RWPE1 (cell line): Measurements from ENCODE around the gene THAP3.
A peak's percentile ranks its signal among the peaks of the same experiment; 100 is the strongest.

Source experiments
- CTCF ChIA-PET: fragments of 350-600 bp; sonication (Branson Sonifier 250); formaldehyde crosslinking; extraction: SDS; loops from one replicate; lab custom pipeline; 2021; lab: Yijun Ruan, JAX
- POLR2A ChIA-PET: fragments of 400-600 bp; formaldehyde crosslinking; extraction: SDS; loops from one replicate; lab custom pipeline; 2020; ENCODE audit warnings: antibody characterized with exemption; ENCODE audit not compliant: low non-redundant PET; lab: Yijun Ruan, JAX
- DNase-seq: peaks from one replicate; pipeline ENCODE4 v3.0.0; 2012; ENCODE audit warnings: low spot score
- H3K27ac ChIP-seq: fragments of 450-650 bp; 2 replicates; pipeline ENCODE4 v1.5.1; 2017
- CTCF ChIP-seq: fragments of 450-650 bp; conservative IDR thresholded peaks from 2 replicates; pipeline ENCODE4 v1.5.1; 2017; ENCODE audit warnings: low read depth, mild to moderate bottlenecking

The THAP3 gene

GRCh38 chr1:6619045-6619444 is 5.6 kb upstream of the THAP3 start:
- H3K27ac ChIP-seq, result no peak overlapping the region
- no peak for TF ChIP-seq CTCF
- CTCF ChIA-PET, result no interaction called here
- no peak for DNase-seq
- POLR2A ChIA-PET, result no interaction called here

DNA sequence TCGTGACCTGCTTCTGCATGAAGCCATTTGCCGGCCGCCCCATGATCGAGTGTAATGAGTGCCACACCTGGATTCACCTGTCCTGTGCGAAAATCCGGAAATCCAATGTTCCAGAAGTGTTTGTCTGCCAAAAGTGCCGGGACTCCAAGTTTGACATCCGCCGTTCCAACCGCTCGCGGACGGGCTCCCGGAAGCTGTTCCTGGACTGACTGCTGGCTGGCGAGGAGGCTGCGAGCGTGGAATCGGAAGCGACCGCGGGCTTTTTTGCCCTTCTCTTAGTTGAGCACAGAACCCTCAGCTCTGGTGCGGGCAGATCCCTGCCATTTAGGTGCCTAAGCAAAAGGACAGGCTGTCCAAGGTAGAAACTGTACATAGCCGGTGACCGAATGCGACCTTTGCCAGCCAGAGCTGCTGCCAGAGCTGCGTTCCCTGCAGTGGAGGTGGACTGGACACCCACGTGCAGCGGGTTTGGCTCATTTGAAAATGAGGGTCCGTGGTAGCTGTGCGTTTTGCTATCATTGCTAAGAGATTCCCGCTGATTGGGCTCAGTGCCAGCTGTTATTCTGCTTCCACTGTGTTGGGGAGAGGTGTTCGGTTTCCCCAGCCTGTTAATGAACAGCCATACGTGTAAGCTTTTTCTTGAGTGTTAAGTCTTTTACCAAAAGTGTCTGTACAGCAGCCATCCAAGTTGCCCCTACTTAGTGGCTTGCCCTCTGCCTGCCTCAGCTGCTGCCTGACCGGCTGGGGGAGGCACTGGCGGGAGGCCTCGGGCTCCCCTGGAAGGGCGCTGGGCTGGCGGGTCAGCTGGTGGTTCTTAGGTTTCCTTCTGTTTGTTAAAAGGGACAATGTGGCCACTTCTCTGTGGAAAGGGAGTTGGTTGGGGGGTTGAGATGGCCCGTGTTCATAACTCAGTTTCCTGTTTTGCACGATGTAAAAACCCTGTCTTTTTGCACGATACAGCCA is 3.0 kb upstream of the THAP3 start:
- H3K27ac ChIP-seq, result peak overlapping the region; percentile 47
- no peak for TF ChIP-seq CTCF
- ChIA-PET CTCF (interaction anchor here (0.6 kb wide), 1 partner anchor 500 kb away, joined by 3 read pairs; no protein-coding TSS in a partner anchor), POLR2A (interaction anchor here (0.6 kb wide), 1 partner anchor 39 kb away, joined by 3 read pairs; no protein-coding TSS in a partner anchor)
- DNase-seq, result no peak

DNA sequence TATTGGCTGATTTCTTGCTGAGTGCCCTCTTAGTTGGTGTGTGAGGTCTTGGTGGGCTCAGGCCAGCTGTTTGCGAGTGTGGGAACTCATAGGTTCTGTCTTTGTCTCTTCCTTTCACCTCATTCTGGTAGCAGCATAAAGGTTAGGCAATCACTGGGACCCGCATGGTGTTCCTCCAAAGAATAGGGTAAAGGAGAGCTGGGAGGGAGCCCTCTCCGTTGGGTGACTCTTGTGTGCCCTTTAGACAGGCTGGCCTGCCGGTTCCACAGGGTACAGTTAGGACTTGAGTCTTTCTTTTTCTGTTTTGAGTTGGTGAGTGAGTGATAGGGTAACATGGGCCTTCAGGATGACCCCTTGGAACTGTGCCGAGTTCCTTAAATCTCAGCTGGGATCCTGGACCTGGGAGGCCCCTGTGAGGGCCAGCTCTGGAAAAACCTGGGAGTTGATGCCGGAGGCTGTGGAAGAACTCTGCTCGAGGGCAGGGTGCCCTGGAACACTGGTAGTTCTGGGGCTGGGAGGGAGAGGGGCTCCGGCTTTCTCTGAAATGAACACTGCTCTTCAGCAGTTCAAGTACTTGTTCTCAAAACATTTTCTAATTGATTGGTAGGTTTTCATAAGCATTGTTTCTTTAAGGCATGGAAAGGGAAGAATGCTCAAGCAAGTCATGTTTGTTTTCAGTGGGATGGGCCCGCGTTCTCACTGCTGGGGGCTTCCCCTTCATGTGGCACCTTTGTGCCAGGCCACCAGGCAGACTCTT is 2.1 kb upstream of the THAP3 start:
- TF ChIP-seq CTCF, result no peak
- ChIA-PET CTCF (interaction anchor here (0.6 kb wide), 2 partner anchors 68 to 499 kb away, joined by 3 to 7 read pairs; partner anchors contain the start of gene TAS1R1), POLR2A (no interaction called here)
- H3K27ac ChIP-seq, result peak overlapping the region; percentile 47
- DNase-seq, result no peak

DNA sequence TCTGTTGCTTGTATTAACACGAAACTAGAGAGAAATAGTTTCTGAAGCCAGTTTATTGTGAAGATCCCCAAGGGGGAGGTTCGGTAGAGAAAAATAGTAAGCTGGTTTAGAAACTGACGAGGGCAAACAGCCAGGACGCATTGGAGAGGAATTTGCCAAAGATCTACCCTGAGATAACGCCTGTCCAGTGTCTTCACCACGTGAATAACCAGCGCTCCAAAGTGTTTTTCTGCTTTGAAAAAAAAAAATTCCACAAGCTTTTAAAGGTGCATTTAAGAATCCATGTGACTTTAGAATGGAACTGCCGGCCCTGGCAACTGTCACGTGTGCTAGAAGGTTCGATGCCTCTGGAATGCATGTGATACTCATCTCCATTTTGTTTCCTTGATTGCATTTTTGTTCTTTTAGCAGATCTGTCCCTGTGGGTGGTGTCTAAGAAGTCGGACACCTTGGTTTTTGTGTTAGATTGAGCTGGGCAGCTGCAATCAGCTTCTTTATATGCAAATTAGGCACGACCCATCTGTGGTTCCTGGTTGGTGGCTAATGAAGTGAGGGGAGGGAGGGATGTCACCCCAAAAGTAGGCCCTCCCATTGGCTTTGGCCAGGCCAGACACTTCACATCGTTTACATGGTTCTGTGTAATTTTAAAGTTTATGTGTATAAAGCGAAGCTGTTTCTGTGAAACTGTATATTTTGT is 1.3 kb upstream of the THAP3 start:
- DNase-seq, result no peak
- POLR2A ChIA-PET, result no interaction called here
- peak overlapping the region; percentile 47; the same call in 1 of the 2 replicates for H3K27ac ChIP-seq
- no peak for TF ChIP-seq CTCF
- CTCF ChIA-PET, result interaction anchor here (0.6 to 0.8 kb wide), 3 partner anchors 11 to 1024 kb away, joined by 3 to 5 read pairs (median 3); no protein-coding TSS in a partner anchor

GRCh38 chr1:6625584-6626149 is 999 bp downstream of the THAP3 start:
- TF ChIP-seq CTCF, result no peak
- DNase-seq, result peak; percentile 34
- H3K27ac ChIP-seq, result peak overlapping the region; percentile 86
- POLR2A ChIA-PET, result no interaction called here
- CTCF ChIA-PET, result interaction anchor here (0.6 to 1.3 kb wide), 3 partner anchors 9 to 1152 kb away, joined by 3 to 4 read pairs (median 3); no protein-coding TSS in a partner anchor
